GM21526 (cell line): ENCODE data around the gene TSPAN5.

Experiments
- ATAC-seq: cut with Tn5 transposase; IDR thresholded peaks from one replicate; pipeline ENCODE4 v1.9.1; 2021; ENCODE audit warnings: moderate library complexity; ENCODE audit not compliant: unreplicated experiment, low FRiP score

Gene TSPAN5

DNA sequence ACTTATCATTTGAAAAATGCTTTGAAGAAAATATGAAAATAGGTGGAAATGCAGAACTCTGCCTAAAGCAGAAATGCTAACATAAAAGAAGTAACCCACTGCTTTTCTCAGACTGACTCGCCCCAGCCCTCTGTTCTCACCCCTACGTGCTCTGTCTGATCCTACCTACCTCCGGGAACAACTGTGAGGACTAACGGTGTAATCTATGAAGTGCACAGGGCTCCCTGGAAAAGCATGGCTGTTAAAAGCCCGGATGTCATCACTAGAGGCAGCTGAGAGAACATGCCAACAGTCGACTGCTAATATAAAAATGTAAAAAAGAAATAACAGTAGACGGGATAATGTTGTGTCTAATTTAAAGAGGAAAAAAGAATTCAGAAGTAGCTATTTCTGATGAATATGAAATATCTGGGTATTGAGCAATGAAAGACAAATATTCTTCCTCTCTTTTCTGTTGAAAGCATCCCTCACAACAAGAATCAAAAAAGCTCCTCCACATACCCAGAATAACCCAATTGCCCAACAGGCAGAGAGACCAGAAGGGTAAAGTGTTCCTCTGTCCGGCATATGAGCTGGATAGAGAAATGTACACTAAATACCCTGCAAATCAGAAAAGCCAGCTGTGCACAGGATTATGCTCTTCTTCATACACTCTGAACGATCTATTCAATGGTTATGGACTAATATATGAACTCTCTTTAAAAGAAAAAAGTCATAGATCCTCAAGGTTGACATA, 130.7 kb downstream of the TSPAN5 start:
- ATAC-seq, result no peak

DNA sequence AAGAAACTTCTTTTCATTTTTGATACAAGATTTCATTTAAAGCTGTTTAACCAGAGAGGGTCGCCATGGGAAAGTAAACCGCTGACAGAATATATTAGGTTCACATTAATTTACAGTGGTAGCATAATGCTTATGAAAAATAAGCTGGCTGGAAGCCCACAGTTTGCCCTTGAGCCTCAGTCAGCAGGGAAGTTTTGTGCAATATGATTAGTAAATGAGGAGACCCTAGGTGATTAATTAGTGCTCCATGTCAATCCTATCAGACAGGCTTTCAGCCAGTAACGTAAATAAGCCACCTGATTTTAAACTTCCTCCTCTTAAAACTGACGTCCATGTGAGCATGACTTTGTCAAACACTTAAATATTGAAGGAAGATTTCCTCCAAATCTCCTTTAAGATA, 134.2 kb downstream of the TSPAN5 start:
- ATAC-seq, result no peak

DNA sequence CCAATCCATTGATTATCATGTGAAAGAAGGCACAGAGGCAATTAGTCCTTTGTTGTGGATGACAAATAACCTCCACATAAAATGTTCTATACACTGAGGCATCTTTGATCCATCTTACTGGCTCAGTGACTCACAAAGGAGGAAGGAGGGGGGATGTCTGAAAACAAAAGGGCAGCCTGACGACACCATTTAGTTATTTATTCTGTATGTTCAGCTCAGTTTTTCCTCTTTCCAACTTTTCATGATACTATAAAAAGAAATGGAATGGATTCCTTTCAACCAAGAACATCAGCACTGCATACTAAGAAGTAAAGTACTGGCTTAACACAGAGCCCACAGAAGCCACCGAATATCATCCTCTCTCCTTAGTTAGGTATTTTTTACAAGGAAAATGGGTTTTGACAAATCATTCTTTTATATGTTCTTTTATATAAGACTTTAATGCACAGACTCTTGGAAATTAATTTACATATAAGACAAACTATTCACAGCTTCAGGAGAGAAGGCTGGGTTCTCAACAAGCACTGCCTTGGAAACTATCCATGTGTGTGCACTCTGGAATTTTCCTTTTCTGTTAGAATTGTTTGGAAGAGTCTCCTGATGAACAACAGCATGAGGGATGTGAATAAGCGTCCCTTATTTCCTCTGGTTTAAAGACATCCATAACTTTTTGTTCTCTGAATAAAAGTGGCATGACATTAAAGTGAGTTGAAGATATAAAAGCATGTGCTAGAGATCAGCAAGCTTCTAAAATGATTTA, 135.6 kb downstream of the TSPAN5 start:
- no peak for ATAC-seq

DNA sequence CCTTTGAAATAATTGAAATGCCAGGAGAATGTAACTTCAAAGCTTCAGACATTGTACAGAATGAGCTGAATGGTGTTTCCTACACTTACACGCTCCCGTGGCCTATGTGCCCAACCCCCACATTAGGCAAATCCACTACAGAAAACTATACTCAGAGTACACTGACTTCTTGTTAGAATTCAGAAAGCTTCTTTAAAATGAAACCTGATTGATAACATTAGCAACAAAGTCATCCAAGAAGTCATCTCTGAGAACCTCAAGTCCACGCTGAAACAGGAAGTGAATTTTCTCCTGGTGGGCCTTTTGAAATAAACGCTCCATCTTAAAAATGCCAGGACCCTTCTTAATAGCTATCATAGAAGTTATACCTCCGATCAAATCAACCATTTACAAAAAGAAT, 136.3 kb downstream of the TSPAN5 start:
- no peak for ATAC-seq

DNA sequence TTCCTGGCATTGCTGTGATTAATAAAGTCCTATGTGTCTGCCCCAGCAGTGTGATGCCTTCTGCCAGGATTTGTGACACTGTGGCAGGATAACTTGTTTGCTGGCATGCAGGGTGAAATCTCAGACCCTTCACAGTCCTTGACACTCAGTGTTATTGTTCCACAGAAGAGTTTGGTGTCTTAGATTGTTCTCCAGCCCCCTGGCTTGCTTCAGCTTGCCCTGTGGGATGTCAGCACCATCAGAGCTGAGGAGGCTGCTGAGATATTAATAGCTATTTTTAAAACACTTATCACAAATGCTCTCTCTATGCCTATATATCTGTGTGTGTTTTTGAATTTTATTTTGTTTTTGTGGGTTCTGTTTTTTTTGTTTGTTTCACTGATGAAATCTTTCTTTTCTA, 136.9 kb downstream of the TSPAN5 start:
- no peak for ATAC-seq

DNA sequence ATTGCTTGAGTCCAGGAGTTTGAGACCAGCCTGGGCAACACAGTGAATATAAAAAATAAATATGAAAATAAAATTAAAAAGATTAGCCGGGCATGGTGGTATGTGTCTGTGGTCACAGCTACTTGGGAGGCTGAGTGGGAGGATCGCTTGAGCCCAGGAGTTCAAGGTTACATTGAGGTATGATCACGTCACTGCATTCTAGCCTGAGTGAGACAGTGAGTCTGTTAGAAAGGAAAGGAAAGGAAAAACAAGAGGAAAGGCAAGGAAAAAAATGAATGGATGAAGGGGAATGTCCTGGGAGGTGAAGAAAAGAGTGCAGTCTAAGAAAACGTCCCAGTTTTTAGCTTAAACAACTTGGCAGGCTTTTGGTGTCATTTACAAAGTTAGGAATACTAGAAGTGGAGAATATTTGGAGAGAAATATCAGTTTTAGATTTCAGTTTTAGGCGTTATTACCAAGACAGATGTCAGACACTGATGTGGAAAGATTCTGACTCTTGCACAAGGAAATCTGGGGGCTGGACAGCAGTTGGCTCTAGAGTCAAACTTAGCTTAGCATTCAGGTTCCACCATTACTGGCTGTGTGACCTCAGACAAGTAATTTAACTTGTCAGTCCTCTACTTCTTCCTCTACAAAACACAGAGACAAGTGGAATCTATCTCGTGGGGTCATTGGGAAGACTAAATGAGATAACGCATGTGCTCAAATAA, 139.0 kb downstream of the TSPAN5 start:
- no peak for ATAC-seq

DNA sequence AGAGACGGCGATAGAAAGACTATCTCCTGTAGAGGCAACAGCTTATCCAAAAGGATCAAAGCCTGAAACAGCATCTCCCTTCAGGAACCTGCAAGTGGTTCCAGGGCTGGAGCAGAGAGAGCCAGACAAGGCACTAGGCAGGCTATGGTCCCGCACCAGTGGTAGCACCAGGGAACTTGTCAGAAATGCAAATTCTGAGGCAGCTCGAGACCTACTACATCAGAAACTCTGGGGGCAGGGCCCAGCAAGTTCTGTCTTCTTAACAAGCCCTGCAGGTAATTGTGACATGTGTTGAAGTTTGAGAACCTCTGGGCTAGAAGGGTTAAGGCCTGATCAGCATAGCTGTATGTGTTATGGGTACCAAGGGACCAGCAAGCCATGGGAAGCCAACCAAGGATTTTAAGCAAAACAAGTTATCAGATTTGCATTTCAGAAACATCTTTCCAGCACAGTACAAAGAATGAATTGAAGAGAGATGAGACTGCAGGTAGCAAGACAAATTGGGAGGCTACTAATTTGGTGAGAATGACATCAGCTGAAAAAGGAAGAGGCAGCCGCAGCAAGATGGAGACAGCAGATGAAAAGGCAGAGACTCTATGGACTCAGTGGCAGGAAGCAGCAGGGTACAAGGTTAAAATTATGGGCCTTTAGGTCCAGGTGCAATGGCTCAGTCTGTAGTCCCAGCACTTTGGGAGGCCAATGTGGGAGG, 139.7 kb downstream of the TSPAN5 start:
- ATAC-seq, result peak; percentile 98

DNA sequence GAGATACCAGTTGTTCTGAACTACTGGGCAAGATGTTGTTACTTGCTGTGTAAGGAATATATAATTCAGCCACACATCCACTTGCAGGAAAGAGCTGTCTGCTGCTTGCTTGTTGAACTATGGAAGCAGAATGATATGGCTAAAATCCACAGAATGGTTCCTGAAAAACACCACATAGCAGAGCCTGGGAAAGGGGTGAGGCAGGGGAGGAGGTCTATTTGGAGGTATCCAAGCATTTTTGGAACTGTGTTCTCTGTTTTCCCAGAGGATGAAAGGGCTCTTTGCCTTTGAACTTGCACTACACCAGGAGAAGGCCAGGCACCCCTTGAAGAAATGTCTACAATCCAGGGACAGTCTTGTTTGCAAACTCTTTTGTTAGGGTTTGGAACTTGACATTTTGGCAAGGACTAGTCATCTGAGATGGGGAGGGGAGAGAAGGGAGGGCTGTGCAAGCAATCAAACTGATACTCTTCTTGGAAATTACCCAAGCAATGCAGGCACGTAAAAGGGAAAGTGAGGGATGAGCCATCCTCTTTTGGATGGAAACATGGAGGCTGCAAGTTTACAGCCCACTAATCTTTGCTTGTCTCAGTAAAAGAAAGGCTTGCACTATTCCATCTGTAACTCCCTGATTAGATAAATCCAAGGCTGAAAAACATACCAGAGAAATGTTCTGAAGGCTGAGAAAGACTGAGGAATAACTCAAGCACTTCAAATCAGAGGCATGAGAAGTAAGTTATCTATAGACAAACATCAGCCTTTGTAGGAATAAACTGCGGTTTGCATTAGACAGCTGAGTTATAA, 141.0 kb downstream of the TSPAN5 start:
- no peak for ATAC-seq

DNA sequence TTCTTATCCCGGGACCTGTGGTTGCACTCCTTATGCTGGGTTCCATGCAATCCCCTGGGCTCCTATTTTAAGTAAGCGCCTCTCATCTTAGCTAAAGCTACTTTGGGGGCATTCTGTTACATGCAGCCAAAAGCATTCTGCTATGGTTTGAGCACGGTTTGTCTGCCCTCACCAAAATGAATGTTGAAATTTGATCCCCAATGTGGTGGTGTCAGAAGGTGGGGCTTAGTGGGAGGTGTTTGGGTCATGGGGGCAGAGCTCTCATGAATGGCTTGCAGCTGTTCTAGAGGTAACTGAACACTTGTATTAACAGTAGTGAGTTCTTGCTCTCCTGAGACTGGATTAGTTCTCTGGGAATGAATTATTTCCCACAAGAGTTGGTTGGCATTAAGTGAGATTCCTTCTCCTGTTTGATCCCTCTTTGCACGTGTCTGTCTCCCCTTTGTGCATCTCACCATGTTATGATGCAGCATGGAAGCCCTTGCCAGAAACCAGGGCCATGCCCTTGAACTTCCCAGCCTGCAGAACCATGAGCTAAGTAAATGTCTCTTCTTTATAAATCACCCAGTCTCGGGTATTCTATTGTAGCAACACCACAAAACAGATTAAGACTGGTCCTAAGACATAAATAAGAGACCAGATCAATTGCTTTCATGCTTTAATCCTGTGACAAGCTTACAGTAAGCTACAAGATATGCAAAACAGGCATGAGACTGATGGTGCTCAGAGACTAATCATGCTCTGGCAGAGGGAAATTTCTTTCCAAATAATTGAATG, 141.8 kb downstream of the TSPAN5 start:
- ATAC-seq, result no peak

DNA sequence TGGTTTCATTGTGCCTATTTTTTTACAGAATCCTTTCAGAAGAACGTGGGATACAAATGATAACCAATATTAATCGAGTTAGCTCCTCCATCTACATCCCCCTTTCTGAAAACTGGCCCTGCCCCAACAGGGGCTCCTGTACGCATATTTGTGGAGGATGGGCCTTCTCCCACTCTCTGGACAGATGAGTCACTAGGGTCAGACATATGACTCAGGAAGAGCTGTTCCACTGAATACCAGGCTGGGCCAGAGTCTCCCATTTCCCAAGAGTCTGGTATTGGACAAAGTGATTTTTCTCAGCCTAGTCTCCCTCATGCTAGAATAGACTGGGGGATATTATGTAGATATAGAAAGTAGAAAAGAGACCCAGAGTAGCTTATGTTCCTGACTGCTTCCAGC, 142.4 kb downstream of the TSPAN5 start:
- no peak for ATAC-seq

DNA sequence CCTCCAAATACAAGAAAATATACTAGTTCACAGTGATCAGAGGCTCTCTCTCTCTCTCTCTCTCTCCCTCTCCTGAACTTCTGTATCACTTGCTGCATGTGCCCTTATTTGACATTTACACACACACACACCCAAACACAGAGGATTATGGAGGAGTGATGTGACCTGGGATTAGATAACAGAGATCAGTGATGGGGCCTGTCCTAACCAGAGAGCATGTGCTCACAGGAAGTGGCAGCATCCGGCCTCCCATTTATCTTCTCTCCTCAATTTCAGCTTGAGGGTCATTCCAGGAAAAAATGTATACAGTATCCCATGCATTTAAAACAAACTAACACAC, 143.0 kb downstream of the TSPAN5 start:
- ATAC-seq, result no peak

DNA sequence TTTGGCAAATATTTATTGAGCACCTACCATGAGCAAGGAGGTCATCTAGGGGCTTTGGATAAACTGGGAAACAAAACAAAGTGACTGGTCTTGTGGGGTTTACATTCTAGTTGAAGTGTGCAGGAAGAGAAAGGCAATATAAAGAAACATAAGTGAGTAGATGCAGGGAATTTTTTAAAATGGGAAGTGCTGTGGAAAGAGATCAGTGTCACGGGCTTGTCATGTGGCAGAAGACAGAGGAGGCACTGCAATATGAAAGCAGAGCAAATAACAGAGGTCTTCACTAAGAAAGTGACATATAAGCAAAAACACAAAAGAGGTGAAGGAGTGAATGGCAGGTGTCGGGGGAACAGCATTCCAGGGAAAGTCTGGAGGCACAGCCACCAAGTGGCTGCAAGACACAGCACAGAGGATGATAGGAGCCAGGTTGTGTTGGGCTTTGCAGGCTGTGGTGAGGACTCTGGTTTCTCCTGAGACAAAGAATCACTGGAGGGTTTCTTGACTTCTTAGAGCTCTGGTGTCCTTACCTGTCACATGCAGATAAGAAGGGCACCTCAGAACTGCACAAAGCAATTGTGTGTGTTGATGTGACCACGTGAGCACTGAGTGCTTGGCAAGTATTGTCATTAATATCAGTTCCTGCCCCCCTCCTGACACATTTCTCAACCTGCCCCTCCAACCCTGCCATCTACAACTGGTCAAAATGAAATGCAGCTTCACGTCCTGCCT, 143.5 kb downstream of the TSPAN5 start:
- no peak for ATAC-seq

DNA sequence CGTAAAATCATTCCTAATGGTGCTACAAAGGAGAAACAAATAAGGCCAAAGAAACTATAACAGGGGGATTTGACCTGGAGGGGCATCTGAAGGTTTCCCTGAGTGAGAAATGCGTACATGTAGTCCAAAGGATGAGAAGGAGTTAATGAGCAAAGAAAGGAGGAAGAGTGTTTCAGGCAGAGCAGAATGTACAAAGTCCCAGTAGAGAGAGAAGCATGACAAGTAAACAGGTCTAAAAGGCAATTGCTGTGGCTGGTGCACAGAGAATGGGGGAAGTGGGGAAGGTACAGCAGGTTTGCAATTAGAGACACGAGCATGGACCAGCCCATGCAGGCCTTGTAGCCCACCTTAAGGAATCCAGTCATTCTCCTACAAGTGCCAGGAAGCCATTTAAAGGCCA, 145.5 kb downstream of the TSPAN5 start:
- no peak for ATAC-seq

DNA sequence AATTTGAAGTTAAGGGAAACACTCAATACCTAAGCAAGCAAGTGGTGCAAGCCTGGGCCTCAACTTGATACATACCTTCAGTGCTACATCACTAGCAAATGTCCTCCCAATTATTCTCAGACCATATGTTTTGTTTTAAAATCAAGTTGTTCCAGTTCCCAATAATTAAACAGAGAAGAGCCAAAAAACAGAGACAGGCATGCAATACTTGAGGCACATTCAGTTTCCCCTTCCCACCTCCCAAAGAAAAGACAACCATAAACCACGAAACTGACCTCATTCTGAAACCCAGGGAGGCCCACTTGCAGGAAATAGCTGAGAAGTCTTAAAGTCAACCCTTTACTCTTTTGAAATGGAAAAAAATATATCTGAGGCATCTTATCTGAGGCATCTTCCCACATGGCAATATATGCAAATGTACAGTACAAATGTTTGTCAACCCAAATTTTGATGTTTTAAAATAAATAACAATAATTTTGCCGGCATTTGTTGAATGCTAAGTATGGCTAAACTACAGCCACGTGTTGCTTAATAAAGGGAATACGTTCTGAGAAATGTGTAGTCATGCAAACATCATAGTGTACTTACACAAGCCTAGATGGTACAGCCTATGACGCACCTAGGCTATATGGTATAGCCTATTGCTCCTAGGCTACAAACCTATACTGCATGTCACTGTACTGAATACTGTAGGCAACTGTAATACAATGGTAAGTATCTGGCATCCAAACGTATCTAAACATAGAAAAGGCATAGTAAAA, 147.5 kb downstream of the TSPAN5 start:
- no peak for ATAC-seq

DNA sequence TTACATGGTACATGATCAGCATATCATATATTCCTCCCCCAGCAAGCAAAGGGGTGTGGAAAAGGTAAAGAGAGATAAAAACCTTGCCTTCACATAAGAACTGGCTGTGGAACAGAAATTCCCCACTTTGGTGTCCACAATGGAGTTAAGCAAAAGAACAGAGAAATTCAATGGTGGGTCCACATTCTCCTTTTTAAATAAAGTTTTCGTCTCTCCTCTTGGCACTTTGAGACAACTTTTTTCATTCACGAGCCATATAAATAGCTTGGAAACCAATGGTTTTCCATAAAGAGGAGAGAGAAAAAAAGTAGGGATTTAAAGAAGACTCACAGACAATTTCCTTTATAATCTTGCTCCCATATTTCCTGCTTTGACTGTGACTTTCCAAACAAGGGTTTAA, 148.1 kb downstream of the TSPAN5 start:
- ATAC-seq, result no peak

DNA sequence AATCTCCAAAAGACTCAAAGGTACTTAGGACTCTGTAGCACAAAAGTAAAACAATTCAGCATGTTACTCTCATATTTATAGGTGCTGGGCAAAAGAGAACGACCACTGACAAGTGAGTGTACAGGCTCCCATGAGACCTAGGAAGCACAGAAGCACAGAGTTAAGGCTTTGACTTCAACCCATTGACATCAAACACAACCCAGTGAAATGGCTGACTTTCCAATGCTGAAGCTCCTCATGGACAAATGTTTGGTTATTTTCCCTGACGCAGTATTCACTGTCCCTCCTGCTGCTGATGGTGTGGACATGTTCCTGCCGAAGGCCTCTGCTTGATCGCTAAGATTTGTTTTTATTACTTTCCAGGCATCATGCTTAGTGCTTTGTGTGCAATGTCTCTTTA, 148.7 kb downstream of the TSPAN5 start:
- no peak for ATAC-seq

DNA sequence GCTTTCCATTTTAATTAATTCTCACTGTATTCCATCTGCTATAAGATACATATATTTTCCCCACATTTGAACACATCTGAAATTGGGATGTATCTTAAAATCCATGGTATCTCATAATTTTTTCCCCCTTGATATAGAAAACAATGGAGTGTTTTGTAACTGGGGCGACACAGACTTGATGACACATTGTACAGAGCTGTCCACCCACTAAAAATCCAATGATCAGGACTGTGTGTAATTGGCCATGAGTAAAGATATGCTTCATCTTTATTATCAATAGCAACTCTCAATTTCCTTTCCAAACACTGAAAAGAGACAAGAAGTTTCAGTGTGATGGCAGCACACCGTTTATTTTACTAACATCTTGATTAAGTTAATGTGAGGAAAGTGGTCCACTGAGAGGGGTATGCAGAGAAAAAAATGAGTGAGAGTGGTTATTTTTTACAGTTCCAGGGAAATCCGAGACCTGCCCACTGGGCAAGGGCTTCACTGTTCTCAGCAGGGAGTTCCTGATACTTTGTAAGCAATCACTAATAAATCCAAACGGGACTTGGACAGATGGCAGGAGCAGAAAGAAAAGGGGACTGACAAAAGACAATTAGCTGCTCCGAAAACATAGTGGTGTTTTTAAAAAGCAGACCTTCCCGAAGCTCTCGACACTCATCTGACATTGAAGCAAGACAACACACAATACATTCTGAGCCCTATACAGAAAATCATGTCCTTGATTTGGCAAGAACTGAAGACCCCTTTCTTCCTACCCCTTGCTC, 149.4 kb downstream of the TSPAN5 start:
- no peak for ATAC-seq
